NB4 (cell line): ENCODE measurements around the gene SLC25A21.

Experiments
- CTCF ChIP-seq: IDR thresholded peaks from one replicate; pipeline ENCODE4 v1.5.1; 2012; ENCODE audit warnings: low read depth, low read length
- MAX ChIP-seq: IDR thresholded peaks from 2 replicates; pipeline ENCODE4 v1.6.1; 2011; ENCODE audit warnings: low read depth, low read length
- MYC ChIP-seq: IDR thresholded peaks from 2 replicates; pipeline ENCODE4 v1.6.1; 2011; ENCODE audit warnings: low read depth, low read length
- POLR2A ChIP-seq: IDR thresholded peaks from 2 replicates; pipeline ENCODE4 v1.6.1; 2011; ENCODE audit warnings: mild to moderate bottlenecking; ENCODE audit not compliant: insufficient read length; ENCODE audit errors: extremely low read depth

- TF ChIP-seq CTCF = no peak
- TF ChIP-seq POLR2A = no peak
- no peak for TF ChIP-seq MAX
- TF ChIP-seq MYC = no peak
These were observed 362.2 kb downstream of the SLC25A21 start for GRCh38 chr14:36810209-36810608.
